A673 (cell line): ENCODE results near the gene ZFHX2. TPM values are rescaled to one million over a fixed set of nuclear protein-coding genes. Genes with fewer than 3 reads are reported as not detected.

Experiments
- BruUV-seq: library from RNA; stranded (reverse); fragments of 400-500 nt; replicated peaks from 2 replicates; lab custom pipeline; 2021; lab: Mats Ljungman, UMichigan
- CTCF ChIA-PET: fragments of 300-600 bp; sonication (Branson Sonifier 250); formaldehyde crosslinking; loops from one replicate; lab custom pipeline; 2022; ENCODE audit warnings: antibody characterized with exemption; lab: Charles Lee
- POLR2A ChIA-PET: fragments of 300-600 bp; sonication (Branson Sonifier 250); formaldehyde crosslinking; loops from one replicate; lab custom pipeline; 2022; ENCODE audit warnings: antibody characterized with exemption; ENCODE audit not compliant: low non-redundant PET; lab: Charles Lee
- DNase-seq: peaks from one replicate; pipeline ENCODE4 v3.0.0-alpha.2; 2015; ENCODE audit warnings: low spot score
- H3K27ac ChIP-seq: fragments of 200-600 bp; sonication (generic); 2 replicates; pipeline ENCODE4 v1.5.1; 2016; ENCODE audit warnings: mixed run types, low read depth, mild to moderate bottlenecking, mixed read lengths, antibody characterized with exemption, low read length; ENCODE audit not compliant: poor library complexity, severe bottlenecking
- H3K27me3 ChIP-seq: fragments of 200-600 bp; sonication (generic); replicated peaks from 2 replicates; pipeline ENCODE4 v1.6.1; 2017; ENCODE audit warnings: mixed run types, low read depth, mild to moderate bottlenecking, mixed read lengths, antibody characterized with exemption, low read length; ENCODE audit not compliant: insufficient read depth, poor library complexity
- H3K36me3 ChIP-seq: fragments of 200-600 bp; sonication (generic); 2 replicates; pipeline ENCODE4 v1.6.1; 2016; ENCODE audit warnings: mixed run types, mild to moderate bottlenecking, mixed read lengths, antibody characterized with exemption, low read length; ENCODE audit not compliant: insufficient read depth, poor library complexity, severe bottlenecking
- H3K4me1 ChIP-seq: fragments of 200-600 bp; sonication (generic); 2 replicates; pipeline ENCODE4 v1.6.1; 2017; ENCODE audit warnings: mixed run types, mild to moderate bottlenecking, mixed read lengths, antibody characterized with exemption, low read length; ENCODE audit not compliant: insufficient read depth, poor library complexity, severe bottlenecking
- H3K4me3 ChIP-seq: fragments of 200-600 bp; sonication (generic); 2 replicates; pipeline ENCODE4 v1.5.1; 2016; ENCODE audit warnings: low read depth, mixed run types, mild to moderate bottlenecking, mixed read lengths, low read length; ENCODE audit not compliant: poor library complexity, severe bottlenecking
- H3K9me3 ChIP-seq: fragments of 200-600 bp; sonication (generic); 2 replicates; pipeline ENCODE4 v1.6.1; 2016; ENCODE audit warnings: mixed run types, low read depth, mild to moderate bottlenecking, mixed read lengths, antibody characterized with exemption, low read length; ENCODE audit not compliant: poor library complexity, severe bottlenecking
- CTCF ChIP-seq: fragments of 300-800, 200-600 bp; sonication (generic); conservative IDR thresholded peaks from 2 replicates; pipeline ENCODE4 v1.5.1; 2017; ENCODE audit warnings: low read depth, mild to moderate bottlenecking, antibody characterized with exemption, low read length, moderate library complexity, mixed read lengths
- EZH2 ChIP-seq: fragments of 200-600 bp; sonication (generic); IDR thresholded peaks from 2 replicates; pipeline ENCODE4 v1.6.1; 2017; ENCODE audit warnings: borderline replicate concordance, low read depth, mild to moderate bottlenecking, mixed read lengths, antibody characterized with exemption, low read length; ENCODE audit not compliant: poor library complexity, severe bottlenecking
- intact Hi-C: fragments of 100-400 bp; cut with micrococcal nuclease; formaldehyde crosslinking; loops from one replicate; pipeline ENCODE4 v1.10.0; 2022; ENCODE audit not compliant: unreplicated experiment
- total RNA-seq: library from RNA; stranded (reverse); gene quantifications from 2 replicates; pipeline ENCODE4 v1.2.3, GENCODE V29; 2021

The ZFHX2 gene
- total RNA-seq, 1 experiment from 2014 or later: 4.8 TPM

- no peak for DNase-seq
- intact Hi-C loops: loop anchor here (5.0 kb wide), 1 partner anchor 49 kb away; no protein-coding TSS in a partner anchor
- ChIA-PET POLR2A (no interaction called here), CTCF (no interaction called here)
- Histone ChIP-seq H3K4me1 (peaks cover 29% of the 10 kb centered on the region), H3K4me3 (no peak overlapping the region), H3K9me3 (no peaks in the 10 kb centered on the region), H3K36me3 (no peaks in the 10 kb centered on the region), H3K27ac (no peak overlapping the region), H3K27me3 (no peaks in the 10 kb centered on the region)
- no TSS peak for BruUV-seq
- no peak for TF ChIP-seq EZH2
- no peak for TF ChIP-seq CTCF
Measured at GRCh38 chr14:23535943-23536342, 15.6 kb downstream of the ZFHX2 start.

- Histone ChIP-seq H3K27me3 (no peaks in the 10 kb centered on the region), H3K27ac (no peak overlapping the region), H3K9me3 (no peaks in the 10 kb centered on the region), H3K4me1 (peaks cover 31% of the 10 kb centered on the region), H3K4me3 (no peak overlapping the region), H3K36me3 (no peaks in the 10 kb centered on the region)
- intact Hi-C loops: no loop called here
- ChIA-PET CTCF (no interaction called here), POLR2A (no interaction called here)
- no peak for DNase-seq
- TF ChIP-seq CTCF (no peak), EZH2 (no peak)
- no TSS peak for BruUV-seq
Measured at GRCh38 chr14:23533652-23534435, 17.7 kb downstream of the ZFHX2 start.

- H3K4me1 ChIP-seq: peaks cover 19% of the 10 kb centered on the region
- intact Hi-C loops: no loop called here
- POLR2A ChIA-PET: no interaction called here
- no peaks in the 10 kb centered on the region for H3K36me3 ChIP-seq
- BruUV-seq: no TSS peak
- DNase-seq: no peak
- TF ChIP-seq CTCF: no peak
- TF ChIP-seq EZH2: no peak
- H3K4me3 ChIP-seq: no peak overlapping the region
- H3K9me3 ChIP-seq: no peaks in the 10 kb centered on the region
- H3K27me3 ChIP-seq: no peaks in the 10 kb centered on the region
- CTCF ChIA-PET: no interaction called here
- H3K27ac ChIP-seq: no peak overlapping the region
Measured at GRCh38 chr14:23532658-23533057, 18.9 kb downstream of the ZFHX2 start.
